Neural progenitor cell (in vitro differentiated cells): ENCODE results near the gene CAMKMT. TPM values are rescaled to one million over a fixed set of nuclear protein-coding genes. Genes with fewer than 3 reads are reported as not detected.

Source experiments
- DNase-seq: peaks from one replicate; pipeline ENCODE4 v3.0.0-alpha.2; 2016; ENCODE audit warnings: low spot score
- H2AFZ ChIP-seq: fragments of 200-600 bp; sonication (generic); replicated peaks from 2 replicates; pipeline ENCODE4 v1.6.1; 2016; ENCODE audit warnings: antibody characterized with exemption
- H3F3A ChIP-seq: fragments of 200-600 bp; sonication (generic); 2 replicates; pipeline ENCODE4 v1.6.1; 2016; ENCODE audit warnings: antibody characterized with exemption, low read depth
- H3K27ac ChIP-seq: fragments of 200-600 bp; sonication (generic); 2 replicates; pipeline ENCODE4 v1.5.1; 2016; ENCODE audit warnings: mild to moderate bottlenecking
- H3K27me3 ChIP-seq: fragments of 200-600 bp; sonication (generic); 2 replicates; pipeline ENCODE4 v1.6.1; 2016; ENCODE audit warnings: mild to moderate bottlenecking, moderate library complexity
- H3K36me3 ChIP-seq: fragments of 200-600 bp; sonication (generic); 2 replicates; pipeline ENCODE4 v1.5.1; 2016
- H3K4me1 ChIP-seq: fragments of 200-600 bp; sonication (generic); 2 replicates; pipeline ENCODE4 v1.6.1; 2016; ENCODE audit warnings: mixed run types
- H3K4me2 ChIP-seq: fragments of 200-600 bp; sonication (generic); 2 replicates; pipeline ENCODE4 v1.6.1; 2016
- H3K4me3 ChIP-seq: fragments of 200-600 bp; sonication (generic); 2 replicates; pipeline ENCODE4 v1.5.1; 2016
- H3K79me2 ChIP-seq: fragments of 200-600 bp; sonication (generic); 2 replicates; pipeline ENCODE4 v1.6.1; 2016; ENCODE audit warnings: low read depth
- H3K9ac ChIP-seq: fragments of 200-600 bp; sonication (generic); 2 replicates; pipeline ENCODE4 v1.6.1; 2016
- H3K9me3 ChIP-seq: fragments of 200-600 bp; sonication (generic); 2 replicates; pipeline ENCODE4 v1.5.1; 2016; ENCODE audit warnings: low read depth
- H4K20me1 ChIP-seq: fragments of 200-600 bp; sonication (generic); 2 replicates; pipeline ENCODE4 v1.6.1; 2016; ENCODE audit warnings: low read depth
- H3K27ac Mint-ChIP-seq: 3 replicates; pipeline ENCODE4 v1.8.0; 2021; ENCODE audit warnings: mixed read lengths
- H3K27me3 Mint-ChIP-seq: 2 replicates; pipeline ENCODE4 v1.8.0; 2022; ENCODE audit warnings: low read depth, mild to moderate bottlenecking, inconsistent platforms, moderate library complexity, mixed read lengths; ENCODE audit not compliant: insufficient read depth
- H3K36me3 Mint-ChIP-seq: 3 replicates; pipeline ENCODE4 v1.8.0; 2021; ENCODE audit warnings: mixed read lengths
- H3K4me1 Mint-ChIP-seq: 3 replicates; pipeline ENCODE4 v1.8.0; 2021; ENCODE audit warnings: mixed read lengths
- H3K4me3 Mint-ChIP-seq: 3 replicates; pipeline ENCODE4 v1.8.0; 2021; ENCODE audit warnings: mild to moderate bottlenecking, moderate library complexity, mixed read lengths
- H3K9me3 Mint-ChIP-seq: 3 replicates; pipeline ENCODE4 v1.8.0; 2020; ENCODE audit warnings: mixed read lengths
- EZH2 ChIP-seq: fragments of 200-600 bp; sonication (generic); IDR thresholded peaks from 2 replicates; pipeline ENCODE4 v1.6.1; 2017; ENCODE audit warnings: antibody characterized with exemption, mild to moderate bottlenecking, moderate library complexity
- EZH2phosphoT487 ChIP-seq: fragments of 200-600 bp; sonication (generic); IDR thresholded peaks from 2 replicates; pipeline ENCODE4 v1.6.1; 2017; ENCODE audit warnings: antibody characterized with exemption
- total RNA-seq: library from RNA; depleted of rRNA; stranded (reverse); fragments of >200 nt; gene quantifications from 2 replicates; pipeline ENCODE4 v1.2.3, GENCODE V29; 2015; ENCODE audit warnings: low replicate concordance
- TF ChIP-seq, protein P1 (sequence below): fragments of 200-600 bp; sonication (generic); IDR thresholded peaks from 2 replicates; pipeline ENCODE4 v1.5.1; 2017; ENCODE audit warnings: antibody characterized with exemption, mild to moderate bottlenecking

The CAMKMT gene
- total RNA-seq, 1 donor from 2014 or later = 28.5 TPM

DNA sequence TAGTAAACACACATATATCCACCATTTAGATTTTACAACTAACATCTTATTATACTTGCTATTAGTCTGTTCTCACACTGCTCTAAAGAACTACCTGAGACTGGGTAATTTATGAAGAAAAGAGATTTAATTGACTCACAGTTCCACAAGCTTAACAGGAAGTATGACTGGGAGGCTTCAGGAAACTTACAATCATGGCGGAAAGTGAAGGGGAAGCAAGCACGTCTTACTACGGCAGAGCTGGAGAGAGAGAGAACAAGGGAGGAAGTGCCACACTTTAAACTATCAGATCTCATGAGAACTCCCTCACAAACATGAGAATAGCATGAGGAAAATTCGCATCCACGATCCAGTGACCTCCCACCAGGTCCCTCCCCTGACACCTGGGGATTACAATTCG lies 240.7 kb downstream of the CAMKMT start:
- Histone ChIP-seq H3K4me3 (no peak overlapping the region), H2AFZ (no peak overlapping the region), H3K4me2 (no peak overlapping the region), H3K27ac (no peak overlapping the region), H3K36me3 (no peaks in the 10 kb centered on the region), H3K27me3 (no peaks in the 10 kb centered on the region), H3K79me2 (no peaks in the 10 kb centered on the region), H3K9me3 (no peaks in the 10 kb centered on the region), H4K20me1 (no peaks in the 10 kb centered on the region), H3K9ac (no peak overlapping the region), H3F3A (no peaks in the 10 kb centered on the region), H3K4me1 (no peaks in the 10 kb centered on the region)
- H3K27ac Mint-ChIP-seq = no peak overlapping the region
- no peaks in the 10 kb centered on the region for H3K27me3 Mint-ChIP-seq
- no peak overlapping the region for H3K4me3 Mint-ChIP-seq
- DNase-seq = no peak
- no peaks in the 10 kb centered on the region for H3K4me1 Mint-ChIP-seq
- TF ChIP-seq EZH2phosphoT487 (no peak), EZH2 (no peak)
- TF ChIP-seq, protein P1, sequence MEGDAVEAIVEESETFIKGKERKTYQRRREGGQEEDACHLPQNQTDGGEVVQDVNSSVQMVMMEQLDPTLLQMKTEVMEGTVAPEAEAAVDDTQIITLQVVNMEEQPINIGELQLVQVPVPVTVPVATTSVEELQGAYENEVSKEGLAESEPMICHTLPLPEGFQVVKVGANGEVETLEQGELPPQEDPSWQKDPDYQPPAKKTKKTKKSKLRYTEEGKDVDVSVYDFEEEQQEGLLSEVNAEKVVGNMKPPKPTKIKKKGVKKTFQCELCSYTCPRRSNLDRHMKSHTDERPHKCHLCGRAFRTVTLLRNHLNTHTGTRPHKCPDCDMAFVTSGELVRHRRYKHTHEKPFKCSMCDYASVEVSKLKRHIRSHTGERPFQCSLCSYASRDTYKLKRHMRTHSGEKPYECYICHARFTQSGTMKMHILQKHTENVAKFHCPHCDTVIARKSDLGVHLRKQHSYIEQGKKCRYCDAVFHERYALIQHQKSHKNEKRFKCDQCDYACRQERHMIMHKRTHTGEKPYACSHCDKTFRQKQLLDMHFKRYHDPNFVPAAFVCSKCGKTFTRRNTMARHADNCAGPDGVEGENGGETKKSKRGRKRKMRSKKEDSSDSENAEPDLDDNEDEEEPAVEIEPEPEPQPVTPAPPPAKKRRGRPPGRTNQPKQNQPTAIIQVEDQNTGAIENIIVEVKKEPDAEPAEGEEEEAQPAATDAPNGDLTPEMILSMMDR = no peak
- H3K36me3 Mint-ChIP-seq = no peaks in the 10 kb centered on the region
- H3K9me3 Mint-ChIP-seq = no peaks in the 10 kb centered on the region

GRCh38 chr2:44605511-44605910 lies 243.8 kb downstream of the CAMKMT start:
- Histone ChIP-seq H3K27me3 (no peaks in the 10 kb centered on the region), H3K79me2 (no peaks in the 10 kb centered on the region), H3K27ac (no peak overlapping the region), H3K4me2 (no peak overlapping the region), H3F3A (no peaks in the 10 kb centered on the region), H3K4me1 (no peaks in the 10 kb centered on the region), H3K9ac (no peak overlapping the region), H2AFZ (no peak overlapping the region), H4K20me1 (no peaks in the 10 kb centered on the region), H3K9me3 (no peaks in the 10 kb centered on the region), H3K4me3 (no peak overlapping the region), H3K36me3 (no peaks in the 10 kb centered on the region)
- H3K27me3 Mint-ChIP-seq = no peaks in the 10 kb centered on the region
- no peak overlapping the region for H3K4me3 Mint-ChIP-seq
- no peaks in the 10 kb centered on the region for H3K36me3 Mint-ChIP-seq
- no peaks in the 10 kb centered on the region for H3K4me1 Mint-ChIP-seq
- no peak for DNase-seq
- no peak for TF ChIP-seq EZH2
- TF ChIP-seq EZH2phosphoT487 = no peak
- H3K9me3 Mint-ChIP-seq = no peaks in the 10 kb centered on the region
- no peak overlapping the region for H3K27ac Mint-ChIP-seq

DNA sequence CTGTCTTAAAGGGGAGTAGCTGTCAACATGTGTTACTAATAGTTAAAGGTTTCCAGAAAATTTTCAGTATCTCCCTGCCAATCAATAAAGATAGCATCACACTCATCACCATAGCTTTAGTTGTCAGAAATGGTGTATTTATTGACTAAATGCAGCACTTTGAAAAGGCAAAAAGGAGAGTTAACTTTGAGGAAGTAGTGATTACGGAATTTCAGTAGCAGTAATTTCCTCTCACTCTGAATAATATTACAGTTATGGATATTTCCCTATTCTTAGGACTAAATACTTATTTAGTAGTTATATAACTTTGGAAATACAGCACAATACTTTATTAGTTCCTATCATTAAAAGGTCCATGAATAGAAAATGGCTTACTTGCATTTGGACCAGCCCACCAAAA lies 250.5 kb downstream of the CAMKMT start:
- H3F3A ChIP-seq = no peaks in the 10 kb centered on the region
- Mint-ChIP-seq H3K27me3 (no peaks in the 10 kb centered on the region), H3K9me3 (no peaks in the 10 kb centered on the region)

DNA sequence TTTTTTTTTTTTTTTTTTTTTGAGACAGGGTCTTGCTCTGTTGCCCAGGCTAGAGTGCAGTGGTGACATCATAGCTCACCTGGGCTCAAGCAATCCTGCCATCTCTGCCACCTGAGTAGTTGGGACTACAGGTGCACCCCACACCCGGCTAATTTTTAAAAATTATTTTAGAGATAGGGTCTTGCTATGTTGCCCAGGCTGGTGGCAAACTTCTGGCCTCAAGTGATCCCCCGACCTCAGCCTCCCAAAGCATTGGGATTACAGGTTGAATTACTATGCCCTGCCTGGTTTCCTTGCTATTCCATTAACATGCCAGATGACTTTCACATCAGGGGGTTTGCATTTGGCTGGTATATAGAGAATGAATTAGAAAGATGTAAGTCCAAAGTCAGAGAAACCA lies 253.2 kb downstream of the CAMKMT start:
- H3K9me3 ChIP-seq = no peaks in the 10 kb centered on the region
- H3K4me1 Mint-ChIP-seq = peaks cover 3% of the 10 kb centered on the region
- no peaks in the 10 kb centered on the region for H3F3A ChIP-seq
- H3K9me3 Mint-ChIP-seq = no peaks in the 10 kb centered on the region
- H3K9ac ChIP-seq = no peak overlapping the region
- H3K36me3 Mint-ChIP-seq = no peaks in the 10 kb centered on the region
- no peaks in the 10 kb centered on the region for H3K27me3 Mint-ChIP-seq
- no peak for DNase-seq
- TF ChIP-seq, protein P1 = no peak
- TF ChIP-seq EZH2 = no peak
- TF ChIP-seq EZH2phosphoT487 = no peak
- H3K27ac Mint-ChIP-seq = no peak overlapping the region
- no peaks in the 10 kb centered on the region for H3K27me3 ChIP-seq
- no peaks in the 10 kb centered on the region for H3K36me3 ChIP-seq
- no peaks in the 10 kb centered on the region for H3K79me2 ChIP-seq
- no peaks in the 10 kb centered on the region for H4K20me1 ChIP-seq
- H3K27ac ChIP-seq = no peak overlapping the region
- H2AFZ ChIP-seq = no peak overlapping the region
- H3K4me1 ChIP-seq = peaks cover 9% of the 10 kb centered on the region
- no peak overlapping the region for H3K4me3 ChIP-seq
- no peak overlapping the region for H3K4me3 Mint-ChIP-seq
- no peak overlapping the region for H3K4me2 ChIP-seq

More for the DNA sequence above, 250.5 kb downstream of the CAMKMT start:
- Mint-ChIP-seq H3K4me1 (no peaks in the 10 kb centered on the region), H3K4me3 (no peak overlapping the region), H3K36me3 (no peaks in the 10 kb centered on the region), H3K27ac (no peak overlapping the region)
- Histone ChIP-seq H3K27me3 (no peaks in the 10 kb centered on the region), H3K4me3 (no peak overlapping the region), H3K36me3 (no peaks in the 10 kb centered on the region), H3K9ac (no peak overlapping the region), H3K4me2 (no peak overlapping the region), H4K20me1 (no peaks in the 10 kb centered on the region), H3K27ac (no peak overlapping the region), H3K4me1 (peaks cover 9% of the 10 kb centered on the region), H2AFZ (no peak overlapping the region), H3K9me3 (no peaks in the 10 kb centered on the region), H3K79me2 (no peaks in the 10 kb centered on the region)
- no peak for DNase-seq
- TF ChIP-seq EZH2 (no peak), EZH2phosphoT487 (no peak)
- TF ChIP-seq, protein P1 = no peak
